Measurements from ENCODE around the gene RAPGEF2.

GRCh38 chr4:159055833-159056232, 47.0 kb upstream of the RAPGEF2 start:
- TF ChIP-seq YY1 (IDR thresholded peaks at IDR 0.05; ENCODE audit: insufficient read depth, insufficient read length) (no peak), ZNF274 (IDR thresholded peaks at IDR 0.05; ENCODE audit: low read depth, low read length) (no peak)
